Stomach (tissue), 4 donors: Measurements from ENCODE around the gene MSGN1.

ENCODE experiments used
- EP300 ChIP-seq: sonication (generic); formaldehyde crosslinking; IDR thresholded peaks from one replicate; pipeline ENCODE4 v1.6.1; 2017; ENCODE audit warnings: antibody characterized with exemption
- POLR2A ChIP-seq, 4 donors: fragments of 450-650 bp; IDR thresholded peaks; one replicate each; pipeline ENCODE4 v1.6.1; 2016; ENCODE audit warnings: antibody characterized with exemption in 4 of 4, control low read depth in 2 of 4, mild to moderate bottlenecking in 1 of 4, moderate library complexity in 1 of 4
- POLR2AphosphoS5 ChIP-seq, 3 donors: sonication (generic); formaldehyde crosslinking; IDR thresholded peaks; one replicate each; pipeline ENCODE4 v1.6.1; 2016; ENCODE audit warnings: antibody characterized with exemption in 3 of 3
- TF ChIP-seq, protein P1 (sequence below), 7 experiments: fragments of 450-650 bp in 4 of 7; fragments of 200-600 bp in 3 of 7; sonication (generic) in 3 of 7; IDR thresholded peaks; one replicate each; pipeline ENCODE4 v1.5.1; 2016 to 2019; ENCODE audit warnings: antibody characterized with exemption in 7 of 7, control low read depth in 2 of 7, mild to moderate bottlenecking in 1 of 7

DNA sequence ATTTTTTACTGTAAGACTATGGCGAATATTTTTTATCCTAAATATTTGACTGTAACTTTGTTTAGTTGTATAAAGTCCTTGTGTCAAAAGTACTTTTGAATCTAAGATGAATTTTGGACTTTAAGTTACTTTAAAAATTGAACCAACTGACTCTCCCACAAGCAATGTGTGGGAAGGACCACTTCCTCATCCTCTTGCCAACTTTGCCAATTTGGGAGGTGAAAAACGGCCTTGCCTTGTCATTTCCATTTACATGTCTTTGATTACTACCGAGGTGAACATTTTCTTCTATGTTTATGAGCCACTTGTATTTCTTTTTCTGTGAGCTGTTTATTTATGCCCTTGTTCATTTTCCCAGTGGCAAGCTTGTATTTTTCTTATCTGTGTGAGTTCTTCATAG, 12.8 kb upstream of the MSGN1 start:
- TF ChIP-seq, protein P1, sequence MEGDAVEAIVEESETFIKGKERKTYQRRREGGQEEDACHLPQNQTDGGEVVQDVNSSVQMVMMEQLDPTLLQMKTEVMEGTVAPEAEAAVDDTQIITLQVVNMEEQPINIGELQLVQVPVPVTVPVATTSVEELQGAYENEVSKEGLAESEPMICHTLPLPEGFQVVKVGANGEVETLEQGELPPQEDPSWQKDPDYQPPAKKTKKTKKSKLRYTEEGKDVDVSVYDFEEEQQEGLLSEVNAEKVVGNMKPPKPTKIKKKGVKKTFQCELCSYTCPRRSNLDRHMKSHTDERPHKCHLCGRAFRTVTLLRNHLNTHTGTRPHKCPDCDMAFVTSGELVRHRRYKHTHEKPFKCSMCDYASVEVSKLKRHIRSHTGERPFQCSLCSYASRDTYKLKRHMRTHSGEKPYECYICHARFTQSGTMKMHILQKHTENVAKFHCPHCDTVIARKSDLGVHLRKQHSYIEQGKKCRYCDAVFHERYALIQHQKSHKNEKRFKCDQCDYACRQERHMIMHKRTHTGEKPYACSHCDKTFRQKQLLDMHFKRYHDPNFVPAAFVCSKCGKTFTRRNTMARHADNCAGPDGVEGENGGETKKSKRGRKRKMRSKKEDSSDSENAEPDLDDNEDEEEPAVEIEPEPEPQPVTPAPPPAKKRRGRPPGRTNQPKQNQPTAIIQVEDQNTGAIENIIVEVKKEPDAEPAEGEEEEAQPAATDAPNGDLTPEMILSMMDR (IDR thresholded peaks at IDR 0.05): no peak
- TF ChIP-seq POLR2A (IDR thresholded peaks at IDR 0.05) (no peak), POLR2AphosphoS5 (IDR thresholded peaks at IDR 0.05) (no peak), EP300 (no peak)
